Panc1 (cell line): ENCODE measurements around the gene C6orf132. TPM values are rescaled to one million over a fixed set of nuclear protein-coding genes. Genes with fewer than 3 reads are reported as not detected.

Experiments
- ATAC-seq: fragments of 200-7000 bp; cut with Tn5 transposase; 2 replicates; pipeline ENCODE4 v1.9.1; 2020; ENCODE audit warnings: mild to moderate bottlenecking, moderate library complexity
- BruUV-seq: library from RNA; stranded (reverse); fragments of 400-500 nt; replicated peaks from 2 replicates; lab custom pipeline; 2021; lab: Mats Ljungman, UMichigan
- CTCF ChIA-PET: fragments of 300-600 bp; sonication (Branson Sonifier 250); formaldehyde crosslinking; loops from one replicate; lab custom pipeline; 2022; ENCODE audit warnings: antibody characterized with exemption; lab: Charles Lee
- POLR2A ChIA-PET: fragments of 300-600 bp; sonication (Branson Sonifier 250); formaldehyde crosslinking; loops from one replicate; lab custom pipeline; 2022; ENCODE audit warnings: antibody characterized with exemption; lab: Charles Lee
- DNase-seq: peaks from one replicate; pipeline ENCODE4 v3.0.0-alpha.2; 2010; ENCODE audit warnings: low read depth, low spot score
- H3K27ac ChIP-seq: 2 replicates; pipeline ENCODE4 v1.5.1; 2011; ENCODE audit warnings: mild to moderate bottlenecking, low read length, inconsistent platforms
- H3K27me3 ChIP-seq: fragments of 200-500 bp; sonication (Bioruptor generic); 2 replicates; pipeline ENCODE4 v1.6.0; 2014; ENCODE audit warnings: low read length, inconsistent platforms; ENCODE audit not compliant: control insufficient read depth, insufficient read depth
- H3K36me3 ChIP-seq: fragments of 200-500 bp; sonication (Bioruptor generic); 2 replicates; pipeline ENCODE4 v1.5.1; 2014; ENCODE audit warnings: inconsistent platforms, mild to moderate bottlenecking, low read length, moderate library complexity; ENCODE audit not compliant: control insufficient read depth, insufficient read depth
- H3K4me1 ChIP-seq: 2 replicates; pipeline ENCODE4 v1.5.1; 2011; ENCODE audit warnings: inconsistent platforms, mild to moderate bottlenecking, low read length, moderate library complexity; ENCODE audit not compliant: control insufficient read depth, insufficient read depth
- H3K4me3 ChIP-seq, 2 experiments: 2 replicates each; pipeline ENCODE4 v1.5.1; 2011 to 2012; ENCODE audit warnings: low read depth in 2 of 2, low read length in 2 of 2, mild to moderate bottlenecking in 2 of 2, inconsistent platforms in 1 of 2, moderate library complexity in 1 of 2
- H3K9me3 ChIP-seq: fragments of 200-500 bp; sonication (Bioruptor generic); 2 replicates; pipeline ENCODE4 v1.5.1; 2014; ENCODE audit warnings: low read depth, mild to moderate bottlenecking, inconsistent platforms, low read length, moderate library complexity; ENCODE audit not compliant: control insufficient read depth, insufficient read depth
- POLR2AphosphoS5 ChIP-seq: IDR thresholded peaks from 2 replicates; pipeline ENCODE4 v1.6.1; 2012; ENCODE audit warnings: mild to moderate bottlenecking, low read depth, low read length, moderate library complexity
- SIN3A ChIP-seq: IDR thresholded peaks from 2 replicates; pipeline ENCODE4 v1.6.1; 2012; ENCODE audit warnings: low read depth, mild to moderate bottlenecking, low read length, moderate library complexity, borderline replicate concordance; ENCODE audit not compliant: insufficient read depth
- TCF7L2 ChIP-seq: IDR thresholded peaks from 2 replicates; pipeline ENCODE4 v1.6.1; 2011; ENCODE audit warnings: mild to moderate bottlenecking, low read depth, low read length, inconsistent platforms
- in situ Hi-C: cut with HindIII; loops from 2 replicates; pipeline ENCODE4 v1.10.0; 2016; ENCODE audit warnings: low sequenced_read_pairs, low pct_unique_long_range_greater_than_20kb
- intact Hi-C: fragments of 100-400 bp; cut with micrococcal nuclease; formaldehyde crosslinking; loops from one replicate; pipeline ENCODE4 v1.10.0; 2022; ENCODE audit not compliant: unreplicated experiment
- total RNA-seq: library from RNA; stranded (reverse); gene quantifications from one replicate; pipeline ENCODE4 v1.2.1, GENCODE V29; 2021; ENCODE audit not compliant: unreplicated experiment
- TF ChIP-seq, protein P1 (sequence below): fragments of 450-650 bp; IDR thresholded peaks from 2 replicates; pipeline ENCODE4 v1.5.1; 2017; ENCODE audit warnings: mild to moderate bottlenecking
- TF ChIP-seq, protein P2 (sequence below), 2 experiments: IDR thresholded peaks; 2 replicates each; pipeline ENCODE4 v1.6.1; 2011 to 2012; ENCODE audit warnings: low read depth in 2 of 2, control low read depth in 1 of 2, low read length in 1 of 2, mild to moderate bottlenecking in 1 of 2, moderate library complexity in 1 of 2; ENCODE audit not compliant: insufficient read depth in 1 of 2

Gene C6orf132
- total RNA-seq, 1 experiment from 2014 or later = 12.9 TPM

DNA sequence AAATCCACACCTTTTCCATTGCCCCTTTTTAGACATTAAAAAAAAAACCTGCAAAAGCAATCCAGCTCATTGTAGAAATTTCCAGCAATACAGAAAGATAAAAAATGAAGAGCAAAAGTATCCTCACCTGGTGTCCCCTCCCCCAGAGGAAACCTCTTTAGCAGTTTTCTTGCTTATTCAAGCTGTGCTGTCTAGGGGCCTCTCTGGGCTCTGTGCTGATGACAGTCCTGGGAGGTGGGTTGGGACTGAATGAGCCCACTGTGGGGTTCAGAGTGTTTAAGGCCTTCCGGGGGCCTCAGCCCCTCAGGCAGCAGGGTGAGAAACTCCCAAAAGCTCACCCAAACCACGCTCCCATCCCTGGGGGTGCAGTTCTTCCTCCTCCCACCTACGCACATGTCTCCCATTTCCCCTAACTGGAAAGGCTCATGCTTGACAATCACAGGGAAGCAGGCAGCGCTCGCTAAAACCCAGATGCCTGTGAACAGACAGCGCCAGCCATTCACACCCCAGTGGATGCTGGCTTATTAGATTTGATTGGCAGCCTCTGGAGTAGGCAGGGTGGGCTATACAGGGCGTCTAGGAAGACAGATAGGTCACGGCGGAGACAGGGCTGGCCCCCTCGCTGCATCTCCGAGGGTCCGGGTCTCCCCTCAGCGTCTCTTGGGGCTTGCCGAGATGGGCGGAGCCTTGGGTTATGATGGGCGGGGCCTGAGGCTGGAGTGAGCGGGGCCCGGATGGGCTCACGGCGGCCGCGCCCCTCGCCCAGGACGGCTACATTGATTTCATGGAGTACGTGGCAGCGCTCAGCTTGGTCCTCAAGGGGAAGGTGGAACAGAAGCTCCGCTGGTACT, 35.3 kb upstream of the C6orf132 start:
- Histone ChIP-seq H3K27ac (no peak overlapping the region; the same call in 1 of the 2 replicates), H3K4me1 (no peaks in the 10 kb centered on the region), H3K4me3 (no peak overlapping the region), H3K36me3 (no peaks in the 10 kb centered on the region), H3K9me3 (no peaks in the 10 kb centered on the region), H3K27me3 (no peaks in the 10 kb centered on the region)
- no peak for ATAC-seq
- no peak for TF ChIP-seq SIN3A
- TF ChIP-seq, protein P1, sequence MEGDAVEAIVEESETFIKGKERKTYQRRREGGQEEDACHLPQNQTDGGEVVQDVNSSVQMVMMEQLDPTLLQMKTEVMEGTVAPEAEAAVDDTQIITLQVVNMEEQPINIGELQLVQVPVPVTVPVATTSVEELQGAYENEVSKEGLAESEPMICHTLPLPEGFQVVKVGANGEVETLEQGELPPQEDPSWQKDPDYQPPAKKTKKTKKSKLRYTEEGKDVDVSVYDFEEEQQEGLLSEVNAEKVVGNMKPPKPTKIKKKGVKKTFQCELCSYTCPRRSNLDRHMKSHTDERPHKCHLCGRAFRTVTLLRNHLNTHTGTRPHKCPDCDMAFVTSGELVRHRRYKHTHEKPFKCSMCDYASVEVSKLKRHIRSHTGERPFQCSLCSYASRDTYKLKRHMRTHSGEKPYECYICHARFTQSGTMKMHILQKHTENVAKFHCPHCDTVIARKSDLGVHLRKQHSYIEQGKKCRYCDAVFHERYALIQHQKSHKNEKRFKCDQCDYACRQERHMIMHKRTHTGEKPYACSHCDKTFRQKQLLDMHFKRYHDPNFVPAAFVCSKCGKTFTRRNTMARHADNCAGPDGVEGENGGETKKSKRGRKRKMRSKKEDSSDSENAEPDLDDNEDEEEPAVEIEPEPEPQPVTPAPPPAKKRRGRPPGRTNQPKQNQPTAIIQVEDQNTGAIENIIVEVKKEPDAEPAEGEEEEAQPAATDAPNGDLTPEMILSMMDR = no peak
- no peak for DNase-seq
- no TSS peak for BruUV-seq
- ChIA-PET CTCF (no interaction called here), POLR2A (interaction anchor here (0.7 kb wide), 1 partner anchor 29 kb away, joined by 3 read pairs; no protein-coding TSS in a partner anchor)
- in situ Hi-C loops = no loop called here
- intact Hi-C loops = no loop called here

DNA sequence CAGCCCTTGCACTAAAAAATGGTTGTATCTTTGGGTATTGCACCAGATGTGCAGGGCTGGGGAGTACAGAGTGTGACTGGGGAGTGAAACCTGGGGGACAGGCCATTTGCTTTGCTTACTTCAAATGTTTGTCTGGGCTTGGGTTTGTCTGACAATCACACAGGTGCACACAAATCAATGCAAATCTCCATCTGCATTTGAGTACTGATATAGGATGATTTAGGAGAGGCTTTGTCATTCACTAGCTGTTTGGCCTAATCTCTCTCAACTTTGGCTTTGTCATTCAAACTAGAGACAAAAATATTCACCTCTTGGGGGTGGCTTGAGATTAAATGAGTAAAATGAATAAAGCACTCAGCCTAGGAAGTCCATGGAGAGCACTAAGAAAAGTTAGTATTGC, 34.6 kb upstream of the C6orf132 start:
- Histone ChIP-seq H3K9me3 (no peaks in the 10 kb centered on the region), H3K27ac (no peak overlapping the region), H3K36me3 (no peaks in the 10 kb centered on the region), H3K4me1 (no peaks in the 10 kb centered on the region), H3K4me3 (no peak overlapping the region), H3K27me3 (no peaks in the 10 kb centered on the region)
- no TSS peak for BruUV-seq
- POLR2A ChIA-PET = interaction anchor here (0.7 kb wide), 1 partner anchor 29 kb away, joined by 3 read pairs; no protein-coding TSS in a partner anchor
- in situ Hi-C loops (no loop called here), intact Hi-C loops (no loop called here)
- DNase-seq (no peak), ATAC-seq (no peak)
- CTCF ChIA-PET = no interaction called here
- no peak for TF ChIP-seq SIN3A
- TF ChIP-seq, protein P1 = no peak
- no peak for TF ChIP-seq TCF7L2
- TF ChIP-seq POLR2AphosphoS5 = no peak
- TF ChIP-seq, protein P2, sequence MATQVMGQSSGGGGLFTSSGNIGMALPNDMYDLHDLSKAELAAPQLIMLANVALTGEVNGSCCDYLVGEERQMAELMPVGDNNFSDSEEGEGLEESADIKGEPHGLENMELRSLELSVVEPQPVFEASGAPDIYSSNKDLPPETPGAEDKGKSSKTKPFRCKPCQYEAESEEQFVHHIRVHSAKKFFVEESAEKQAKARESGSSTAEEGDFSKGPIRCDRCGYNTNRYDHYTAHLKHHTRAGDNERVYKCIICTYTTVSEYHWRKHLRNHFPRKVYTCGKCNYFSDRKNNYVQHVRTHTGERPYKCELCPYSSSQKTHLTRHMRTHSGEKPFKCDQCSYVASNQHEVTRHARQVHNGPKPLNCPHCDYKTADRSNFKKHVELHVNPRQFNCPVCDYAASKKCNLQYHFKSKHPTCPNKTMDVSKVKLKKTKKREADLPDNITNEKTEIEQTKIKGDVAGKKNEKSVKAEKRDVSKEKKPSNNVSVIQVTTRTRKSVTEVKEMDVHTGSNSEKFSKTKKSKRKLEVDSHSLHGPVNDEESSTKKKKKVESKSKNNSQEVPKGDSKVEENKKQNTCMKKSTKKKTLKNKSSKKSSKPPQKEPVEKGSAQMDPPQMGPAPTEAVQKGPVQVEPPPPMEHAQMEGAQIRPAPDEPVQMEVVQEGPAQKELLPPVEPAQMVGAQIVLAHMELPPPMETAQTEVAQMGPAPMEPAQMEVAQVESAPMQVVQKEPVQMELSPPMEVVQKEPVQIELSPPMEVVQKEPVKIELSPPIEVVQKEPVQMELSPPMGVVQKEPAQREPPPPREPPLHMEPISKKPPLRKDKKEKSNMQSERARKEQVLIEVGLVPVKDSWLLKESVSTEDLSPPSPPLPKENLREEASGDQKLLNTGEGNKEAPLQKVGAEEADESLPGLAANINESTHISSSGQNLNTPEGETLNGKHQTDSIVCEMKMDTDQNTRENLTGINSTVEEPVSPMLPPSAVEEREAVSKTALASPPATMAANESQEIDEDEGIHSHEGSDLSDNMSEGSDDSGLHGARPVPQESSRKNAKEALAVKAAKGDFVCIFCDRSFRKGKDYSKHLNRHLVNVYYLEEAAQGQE (IDR thresholded peaks at IDR 0.05; ENCODE audit: insufficient read depth in 1 of 2, low read depth in 2 of 2, low read length in 1 of 2) = no peak
